CD4-positive, CD25-positive, alpha-beta regulatory T cell (primary cell): ENCODE results near the gene DNAJB2. TPM values are rescaled to one million over a fixed set of nuclear protein-coding genes. Genes with fewer than 3 reads are reported as not detected.

Source experiments
- ATAC-seq, 2 donors: fragments of 150-1000 bp; cut with Tn5 transposase; one replicate each; pipeline ENCODE4 v1.10.0; 2021; ENCODE audit warnings: low read depth in 2 of 2, moderate number of reproducible peaks in 2 of 2, moderate library complexity in 1 of 2
- DNase-seq, 3 donors: peaks; one replicate each; pipeline versions ENCODE4 v3.0.0 to v3.0.0-alpha.2; 2012 to 2022; ENCODE audit warnings: mixed read lengths in 1 of 3
- H3K27ac ChIP-seq: one replicate; pipeline ENCODE4 v1.7.0; 2013; ENCODE audit warnings: mild to moderate bottlenecking, low read length; ENCODE audit not compliant: insufficient read depth, poor library complexity, severe bottlenecking
- H3K27me3 ChIP-seq: one replicate; pipeline ENCODE4 v1.7.0; 2013; ENCODE audit warnings: low read length; ENCODE audit not compliant: control insufficient read depth, insufficient read depth
- H3K36me3 ChIP-seq: one replicate; pipeline ENCODE4 v1.7.0; 2013; ENCODE audit warnings: mild to moderate bottlenecking, low read length, moderate library complexity; ENCODE audit not compliant: control insufficient read depth, insufficient read depth
- H3K4me1 ChIP-seq: 2 replicates; pipeline ENCODE4 v1.7.0; 2013; ENCODE audit warnings: mild to moderate bottlenecking, low read length; ENCODE audit not compliant: insufficient read depth, control insufficient read depth, poor library complexity, severe bottlenecking
- H3K4me3 ChIP-seq: one replicate; pipeline ENCODE4 v1.7.0; 2013; ENCODE audit warnings: low read depth, mild to moderate bottlenecking, low read length, moderate library complexity
- H3K9me3 ChIP-seq, 2 experiments: 1 replicate in 1 of 2; 2 replicates in 1 of 2; pipeline ENCODE4 v1.7.0; 2013; ENCODE audit warnings: low read length in 2 of 2, mild to moderate bottlenecking in 1 of 2, moderate library complexity in 1 of 2; ENCODE audit not compliant: control insufficient read depth in 2 of 2
- H3K27ac Mint-ChIP-seq, 3 donors: one replicate each; pipeline ENCODE4 v1.8.0; 2020 to 2022; ENCODE audit warnings: mild to moderate bottlenecking in 3 of 3, mixed read lengths in 3 of 3, moderate library complexity in 2 of 3
- H3K27me3 Mint-ChIP-seq: one replicate; pipeline ENCODE4 v1.8.0; 2022; ENCODE audit warnings: mild to moderate bottlenecking, mixed read lengths
- H3K36me3 Mint-ChIP-seq: one replicate; pipeline ENCODE4 v1.8.0; 2020; ENCODE audit warnings: mixed read lengths
- H3K4me1 Mint-ChIP-seq, 4 donors: one replicate each; pipeline ENCODE4 v1.8.0; 2020 to 2022; ENCODE audit warnings: mixed read lengths in 4 of 4, mild to moderate bottlenecking in 1 of 4
- H3K4me3 Mint-ChIP-seq, 4 donors: one replicate each; pipeline ENCODE4 v1.8.0; 2020 to 2022; ENCODE audit warnings: mild to moderate bottlenecking in 4 of 4, mixed read lengths in 4 of 4, moderate library complexity in 3 of 4
- H3K9me3 Mint-ChIP-seq, 7 donors: one replicate each; pipeline ENCODE4 v1.8.0; 2020 to 2022; ENCODE audit warnings: mixed read lengths in 7 of 7, mild to moderate bottlenecking in 3 of 7, moderate library complexity in 2 of 7
- polyA plus RNA-seq, 4 donors: library from polyadenylated mRNA; unstranded; fragments of 300-500 nt; fragmentation: Illumina TruSeq; gene quantifications; one replicate each; pipeline ENCODE4 v1.2.3, GENCODE V29; 2021
- total RNA-seq: library from RNA; stranded (reverse); gene quantifications from one replicate; pipeline ENCODE4 v1.2.3, GENCODE V29; 2022

The DNAJB2 gene
- total and polyA plus RNA-seq, 5 donors from 2014 or later = 6.0 to 133 (median 6.3) TPM

DNA sequence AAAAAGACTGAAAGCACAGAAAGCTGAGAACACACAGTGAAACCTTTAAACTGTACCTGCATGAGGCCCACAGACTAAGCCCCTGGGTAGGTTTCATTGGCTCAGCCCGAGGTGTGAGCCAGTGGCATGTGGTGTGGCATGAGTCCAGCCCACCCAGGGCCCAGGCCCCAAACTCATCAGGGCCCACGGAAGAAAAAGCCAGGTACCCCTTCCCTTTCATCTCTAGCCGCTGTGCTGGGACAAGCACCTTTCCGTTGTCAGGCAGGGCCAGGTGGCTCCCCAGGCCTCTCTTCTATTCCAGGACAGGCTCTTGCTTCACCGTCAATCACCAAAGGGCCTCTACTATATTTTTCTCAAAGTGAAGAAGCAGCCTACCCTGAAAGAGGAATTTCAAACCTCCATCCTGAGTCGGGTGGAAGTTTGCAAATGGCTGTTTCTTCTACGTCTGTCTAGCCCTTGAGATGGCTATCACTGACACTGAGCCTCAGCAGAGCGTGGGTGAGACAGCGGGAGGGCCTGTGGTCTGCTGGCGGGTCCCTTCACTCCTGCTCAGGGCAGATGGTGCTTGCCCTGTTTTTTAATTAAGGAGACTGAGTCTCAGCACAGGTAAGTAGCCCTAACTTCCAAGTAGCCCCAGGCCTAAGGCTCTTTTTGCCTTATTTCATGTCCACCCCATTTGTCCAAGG, 8.6 kb downstream of the DNAJB2 start:
- DNase-seq (no peak), ATAC-seq (no peak)
- no peak overlapping the region for H3K4me3 ChIP-seq
- H3K36me3 Mint-ChIP-seq = peaks cover 14% of the 10 kb centered on the region
- no peaks in the 10 kb centered on the region for H3K27me3 ChIP-seq
- peaks cover 30% of the 10 kb centered on the region for H3K36me3 ChIP-seq
- H3K27ac Mint-ChIP-seq = peak overlapping the region in 1 of 3 donors; percentile 2
- no peaks in the 10 kb centered on the region for H3K9me3 ChIP-seq
- peaks cover 0 to 14% (median 4%) of the 10 kb centered on the region in 4 donors for H3K4me1 Mint-ChIP-seq
- H3K9me3 Mint-ChIP-seq = no peaks in the 10 kb centered on the region
- peaks cover 4% of the 10 kb centered on the region for H3K4me1 ChIP-seq
- no peak overlapping the region for H3K4me3 Mint-ChIP-seq
- H3K27ac ChIP-seq = peak overlapping the region; percentile 31
- peaks cover 3% of the 10 kb centered on the region for H3K27me3 Mint-ChIP-seq

DNA sequence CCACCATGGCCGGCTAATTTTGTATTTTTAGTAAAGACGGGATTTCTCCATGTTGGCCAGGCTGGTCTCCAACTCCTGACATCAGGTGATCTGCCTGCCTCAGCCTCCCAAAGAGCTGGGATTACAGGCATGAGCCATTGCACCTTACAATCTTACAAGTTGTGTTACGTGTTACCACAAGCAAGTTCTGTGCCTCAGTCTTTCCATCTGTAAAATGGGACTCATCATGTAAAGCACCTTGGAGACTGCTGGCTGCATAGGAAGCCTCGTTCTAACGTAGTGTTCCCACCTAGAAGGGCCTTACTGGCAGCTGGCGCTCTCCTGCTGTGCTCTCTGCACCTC, 10.0 kb downstream of the DNAJB2 start:
- Histone ChIP-seq H3K9me3 (no peaks in the 10 kb centered on the region), H3K36me3 (peaks cover 16% of the 10 kb centered on the region), H3K4me1 (peaks cover 5% of the 10 kb centered on the region), H3K27me3 (no peaks in the 10 kb centered on the region), H3K4me3 (no peak overlapping the region), H3K27ac (no peak overlapping the region)
- H3K27me3 Mint-ChIP-seq = peaks cover 5% of the 10 kb centered on the region
- H3K36me3 Mint-ChIP-seq = peaks cover 4% of the 10 kb centered on the region
- no peak overlapping the region for H3K27ac Mint-ChIP-seq
- DNase-seq = no peak
- no peaks in the 10 kb centered on the region for H3K9me3 Mint-ChIP-seq
- H3K4me1 Mint-ChIP-seq = peaks cover 0 to 4% (median 0%) of the 10 kb centered on the region in 4 donors
- ATAC-seq = no peak
- peak overlapping the region in 1 of 4 donors; percentile 47 for H3K4me3 Mint-ChIP-seq

DNA sequence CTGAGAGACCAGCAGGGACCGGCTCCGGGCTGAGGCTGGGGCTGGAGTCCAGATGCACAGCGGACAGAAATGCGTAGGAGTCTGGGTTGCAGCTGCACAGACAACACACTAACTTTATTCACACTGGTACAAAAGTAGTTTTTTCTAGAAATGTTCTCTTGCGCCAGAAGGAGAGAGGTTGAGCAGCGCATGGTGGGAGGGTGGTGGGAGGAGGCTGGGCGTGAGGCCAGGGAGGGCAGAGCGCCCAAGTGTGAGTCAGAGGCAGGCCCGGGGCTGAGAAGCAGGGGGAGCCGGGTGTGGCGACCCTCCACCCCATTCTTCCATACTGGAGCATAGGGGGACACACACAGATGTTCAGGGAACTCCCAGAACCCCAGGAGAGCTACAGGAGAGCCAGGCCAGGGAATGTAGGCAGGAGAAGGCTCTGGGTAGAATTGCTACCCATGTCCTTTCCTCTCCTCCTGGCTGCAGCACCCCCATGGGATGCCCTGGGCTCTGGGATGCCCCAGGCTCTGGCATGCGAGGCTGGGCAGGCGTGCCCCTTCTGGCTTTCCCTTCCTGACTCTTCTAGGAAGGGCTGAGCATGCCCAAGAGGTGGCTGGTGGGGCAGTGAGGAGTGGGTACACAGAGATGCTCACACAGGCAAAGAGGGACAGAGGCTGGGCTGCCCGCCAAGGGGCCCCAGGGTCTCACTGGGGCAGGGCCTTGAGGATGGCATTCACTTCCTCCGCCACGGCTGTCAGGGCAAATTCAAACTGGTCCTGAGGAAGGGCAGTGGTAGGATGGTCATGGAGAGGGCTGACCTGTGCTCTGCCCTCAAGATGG, 10.6 kb downstream of the DNAJB2 start:
- Mint-ChIP-seq H3K27ac (no peak overlapping the region), H3K27me3 (peaks cover 5% of the 10 kb centered on the region), H3K9me3 (no peaks in the 10 kb centered on the region), H3K36me3 (peaks cover 4% of the 10 kb centered on the region), H3K4me3 (peak overlapping the region in 1 of 4 donors; percentile 47), H3K4me1 (peaks cover 0 to 6% (median 0%) of the 10 kb centered on the region in 4 donors)
- H3K27ac ChIP-seq = no peak overlapping the region
- H3K4me1 ChIP-seq = peaks cover 11% of the 10 kb centered on the region
- H3K27me3 ChIP-seq = no peaks in the 10 kb centered on the region
- peaks cover 11% of the 10 kb centered on the region for H3K36me3 ChIP-seq
- DNase-seq (no peak), ATAC-seq (no peak)
- no peak overlapping the region for H3K4me3 ChIP-seq
- no peaks in the 10 kb centered on the region for H3K9me3 ChIP-seq

DNA sequence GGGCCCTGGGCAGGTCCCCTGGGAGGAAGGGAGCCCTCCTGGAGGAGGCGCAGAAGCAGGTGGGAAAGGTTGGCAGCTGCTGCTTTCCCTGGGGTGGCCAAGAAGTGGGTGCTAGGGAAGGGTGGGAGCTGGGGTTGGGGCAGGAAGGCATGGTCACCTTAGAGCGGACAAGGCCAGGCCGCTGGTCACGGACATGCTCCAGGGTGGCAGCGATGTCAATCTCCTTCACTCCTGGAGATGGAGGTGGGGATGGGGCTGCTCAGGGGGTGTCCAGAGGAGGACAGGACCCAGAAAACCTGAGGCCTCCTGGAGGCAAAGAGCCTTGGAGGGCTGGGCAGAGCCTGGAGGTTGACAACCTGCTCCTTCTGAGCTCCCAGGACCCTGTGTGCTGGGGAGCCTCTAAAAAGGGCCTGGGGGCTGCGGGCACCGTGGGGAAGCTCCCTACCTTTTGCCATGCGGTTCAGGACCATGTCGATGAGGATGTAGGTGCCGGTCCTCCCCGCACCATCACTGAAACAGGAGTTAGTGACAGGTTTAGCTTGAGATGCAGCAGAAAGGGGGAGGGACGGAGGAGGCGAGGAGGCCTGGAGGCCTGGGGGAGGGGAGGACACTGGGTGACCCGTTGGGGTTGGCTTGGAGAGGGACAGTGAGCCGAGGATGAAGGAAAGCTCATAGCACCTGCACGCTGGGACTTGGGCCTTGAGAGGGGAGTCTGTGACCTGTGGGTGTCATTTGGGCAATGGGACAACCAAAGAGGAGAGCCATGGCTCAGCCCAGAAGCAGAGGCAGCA, 11.4 kb downstream of the DNAJB2 start:
- Mint-ChIP-seq H3K4me3 (peak overlapping the region in 1 of 4 donors; percentile 32), H3K36me3 (no peaks in the 10 kb centered on the region), H3K27ac (no peak overlapping the region), H3K27me3 (peaks cover 6% of the 10 kb centered on the region), H3K4me1 (peaks cover 0 to 9% (median 1%) of the 10 kb centered on the region in 4 donors), H3K9me3 (no peaks in the 10 kb centered on the region)
- no peaks in the 10 kb centered on the region for H3K27me3 ChIP-seq
- no peaks in the 10 kb centered on the region for H3K9me3 ChIP-seq
- ATAC-seq (no peak), DNase-seq (no peak)
- H3K27ac ChIP-seq = no peak overlapping the region
- H3K4me1 ChIP-seq = peaks cover 12% of the 10 kb centered on the region
- H3K36me3 ChIP-seq = peaks cover 2% of the 10 kb centered on the region
- no peak overlapping the region for H3K4me3 ChIP-seq

DNA sequence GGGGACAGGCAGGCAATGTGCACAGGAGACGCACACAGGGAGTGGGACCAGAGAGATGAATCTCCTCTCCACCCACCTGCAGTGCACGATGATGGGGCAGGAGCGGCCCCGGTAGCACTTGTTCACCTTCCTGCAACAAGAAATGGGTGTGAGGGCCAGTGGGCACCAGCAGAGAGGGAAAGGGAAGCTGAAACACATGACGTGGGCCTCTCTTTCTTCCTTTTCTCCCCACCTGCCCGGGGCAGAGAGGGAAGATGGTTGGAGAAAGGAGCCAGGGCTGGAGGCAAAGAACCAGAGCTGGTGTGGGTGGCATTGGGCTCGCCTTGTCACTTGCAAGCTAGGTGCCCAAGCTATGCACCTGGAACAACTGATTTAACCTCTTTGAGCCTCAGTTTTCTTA, 12.2 kb downstream of the DNAJB2 start:
- Mint-ChIP-seq H3K4me1 (peaks cover 0 to 14% (median 5%) of the 10 kb centered on the region in 4 donors), H3K27me3 (peaks cover 11% of the 10 kb centered on the region), H3K4me3 (no peak overlapping the region), H3K36me3 (no peaks in the 10 kb centered on the region), H3K9me3 (no peaks in the 10 kb centered on the region), H3K27ac (no peak overlapping the region)
- ATAC-seq (no peak), DNase-seq (no peak)
- no peak overlapping the region for H3K27ac ChIP-seq
- no peak overlapping the region for H3K4me3 ChIP-seq
- H3K9me3 ChIP-seq = no peaks in the 10 kb centered on the region
- peaks cover 12% of the 10 kb centered on the region for H3K4me1 ChIP-seq
- no peaks in the 10 kb centered on the region for H3K27me3 ChIP-seq
- H3K36me3 ChIP-seq = no peaks in the 10 kb centered on the region

DNA sequence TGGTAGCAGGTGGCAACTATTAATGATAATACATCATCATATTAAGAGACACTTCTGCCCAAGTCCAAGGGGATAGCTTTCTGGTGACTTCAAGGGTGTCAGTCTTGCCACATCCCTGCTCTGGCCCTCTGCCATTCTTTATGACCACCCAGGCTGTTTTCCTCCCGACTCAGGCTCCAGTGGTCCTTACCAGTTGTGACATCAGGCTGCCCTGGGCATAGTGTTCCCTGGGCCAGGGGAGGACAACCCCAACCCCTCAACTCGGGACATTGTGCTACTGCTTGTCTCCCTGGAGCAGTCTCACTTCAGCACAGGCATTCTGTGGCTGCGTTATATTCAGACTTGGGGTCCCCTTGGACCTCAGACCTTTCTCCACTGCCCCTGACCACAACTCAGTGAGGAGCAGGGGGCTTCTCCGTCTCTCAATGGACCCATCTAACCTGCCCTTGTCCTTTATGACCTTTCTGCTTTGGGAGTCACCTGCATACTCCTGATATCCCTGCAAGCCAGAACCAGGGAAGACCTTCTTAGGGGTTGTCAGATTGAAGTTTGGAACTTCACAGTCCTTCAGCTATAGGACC, 12.8 kb downstream of the DNAJB2 start:
- H3K4me1 Mint-ChIP-seq = peaks cover 0 to 16% (median 5%) of the 10 kb centered on the region in 4 donors
- no peaks in the 10 kb centered on the region for H3K9me3 Mint-ChIP-seq
- Histone ChIP-seq H3K4me3 (no peak overlapping the region), H3K9me3 (no peaks in the 10 kb centered on the region), H3K27me3 (no peaks in the 10 kb centered on the region), H3K27ac (no peak overlapping the region), H3K36me3 (no peaks in the 10 kb centered on the region), H3K4me1 (peaks cover 12% of the 10 kb centered on the region)
- DNase-seq (no peak), ATAC-seq (no peak)
- H3K36me3 Mint-ChIP-seq = no peaks in the 10 kb centered on the region
- no peak overlapping the region for H3K27ac Mint-ChIP-seq
- H3K27me3 Mint-ChIP-seq = peaks cover 11% of the 10 kb centered on the region
- H3K4me3 Mint-ChIP-seq = no peak overlapping the region

DNA sequence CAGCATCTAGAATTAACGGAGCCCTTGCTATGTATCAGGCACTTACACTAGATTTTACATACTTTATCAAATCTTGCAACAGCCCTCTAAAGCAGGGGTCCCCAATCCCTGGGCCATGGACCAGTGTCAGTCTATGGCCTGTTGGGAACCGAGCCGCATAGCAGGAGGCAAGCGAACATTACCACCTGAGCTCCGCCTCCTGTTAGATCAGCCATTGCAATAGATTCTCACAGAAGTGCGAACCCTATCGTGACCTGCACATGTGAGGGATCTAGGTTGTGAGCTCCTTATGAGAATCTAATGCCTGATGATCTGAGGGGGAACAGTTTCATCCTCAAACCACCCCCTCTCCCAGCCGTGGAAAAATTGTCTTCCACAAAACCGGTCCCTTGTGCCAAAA, 13.4 kb downstream of the DNAJB2 start:
- ATAC-seq = no peak
- no peaks in the 10 kb centered on the region for H3K9me3 ChIP-seq
- H3K27ac Mint-ChIP-seq = peak overlapping the region in 1 of 3 donors; percentile 26
- no peaks in the 10 kb centered on the region for H3K9me3 Mint-ChIP-seq
- H3K36me3 Mint-ChIP-seq = no peaks in the 10 kb centered on the region
- no peaks in the 10 kb centered on the region for H3K27me3 ChIP-seq
- DNase-seq = no peak
- H3K4me1 ChIP-seq = peaks cover 12% of the 10 kb centered on the region
- peak overlapping the region in 1 of 4 donors; percentile 56 for H3K4me3 Mint-ChIP-seq
- no peak overlapping the region for H3K27ac ChIP-seq
- no peaks in the 10 kb centered on the region for H3K36me3 ChIP-seq
- H3K4me1 Mint-ChIP-seq = peaks cover 0 to 22% (median 5%) of the 10 kb centered on the region in 4 donors
- no peak overlapping the region for H3K4me3 ChIP-seq
- peaks cover 14% of the 10 kb centered on the region for H3K27me3 Mint-ChIP-seq
